GM12801 (cell line): ENCODE data around the gene P2RX7.

Experiments used
- CTCF ChIP-seq: IDR thresholded peaks from one replicate; pipeline ENCODE4 v1.5.1; 2011; ENCODE audit warnings: control low read depth; ENCODE audit not compliant: insufficient read length; ENCODE audit errors: extremely low read depth

P2RX7 gene

GRCh38 chr12:121209624-121210572 is 77.2 kb downstream of the P2RX7 start, which contains the start of gene P2RX4:
Gene P2RX4 (plus strand): TSS chr12:121210129. CDS start chr12:121210165, 36 bp downstream.
- no peak for TF ChIP-seq CTCF

- TF ChIP-seq CTCF: no peak
Observed at GRCh38 chr12:121212875-121213274, 80.2 kb downstream of the P2RX7 start.

- no peak for TF ChIP-seq CTCF
Observed at GRCh38 chr12:121214166-121214777, 81.6 kb downstream of the P2RX7 start.

- no peak for TF ChIP-seq CTCF
Observed at GRCh38 chr12:121214855-121215745, 82.4 kb downstream of the P2RX7 start.

GRCh38 chr12:121216102-121216501 is 83.4 kb downstream of the P2RX7 start:
- no peak for TF ChIP-seq CTCF

GRCh38 chr12:121217063-121217462 is 84.4 kb downstream of the P2RX7 start:
- TF ChIP-seq CTCF: no peak

GRCh38 chr12:121217761-121218160 is 85.1 kb downstream of the P2RX7 start:
- TF ChIP-seq CTCF: no peak
